Embryonic facial prominence (tissue), 1 donor: Measurements from ENCODE around the gene ULBP1.
"Not testable (repeated sequence)": the region's sequence is repeated elsewhere in the genome, so short reads cannot be mapped to it uniquely, and the experiment has no call there.

Experiments used
- DNase-seq: peaks from one replicate; pipeline ENCODE4 v3.0.0-alpha.2; 2016; ENCODE audit errors: extremely low spot score

Gene ULBP1, protein sequence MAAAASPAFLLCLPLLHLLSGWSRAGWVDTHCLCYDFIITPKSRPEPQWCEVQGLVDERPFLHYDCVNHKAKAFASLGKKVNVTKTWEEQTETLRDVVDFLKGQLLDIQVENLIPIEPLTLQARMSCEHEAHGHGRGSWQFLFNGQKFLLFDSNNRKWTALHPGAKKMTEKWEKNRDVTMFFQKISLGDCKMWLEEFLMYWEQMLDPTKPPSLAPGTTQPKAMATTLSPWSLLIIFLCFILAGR

DNA sequence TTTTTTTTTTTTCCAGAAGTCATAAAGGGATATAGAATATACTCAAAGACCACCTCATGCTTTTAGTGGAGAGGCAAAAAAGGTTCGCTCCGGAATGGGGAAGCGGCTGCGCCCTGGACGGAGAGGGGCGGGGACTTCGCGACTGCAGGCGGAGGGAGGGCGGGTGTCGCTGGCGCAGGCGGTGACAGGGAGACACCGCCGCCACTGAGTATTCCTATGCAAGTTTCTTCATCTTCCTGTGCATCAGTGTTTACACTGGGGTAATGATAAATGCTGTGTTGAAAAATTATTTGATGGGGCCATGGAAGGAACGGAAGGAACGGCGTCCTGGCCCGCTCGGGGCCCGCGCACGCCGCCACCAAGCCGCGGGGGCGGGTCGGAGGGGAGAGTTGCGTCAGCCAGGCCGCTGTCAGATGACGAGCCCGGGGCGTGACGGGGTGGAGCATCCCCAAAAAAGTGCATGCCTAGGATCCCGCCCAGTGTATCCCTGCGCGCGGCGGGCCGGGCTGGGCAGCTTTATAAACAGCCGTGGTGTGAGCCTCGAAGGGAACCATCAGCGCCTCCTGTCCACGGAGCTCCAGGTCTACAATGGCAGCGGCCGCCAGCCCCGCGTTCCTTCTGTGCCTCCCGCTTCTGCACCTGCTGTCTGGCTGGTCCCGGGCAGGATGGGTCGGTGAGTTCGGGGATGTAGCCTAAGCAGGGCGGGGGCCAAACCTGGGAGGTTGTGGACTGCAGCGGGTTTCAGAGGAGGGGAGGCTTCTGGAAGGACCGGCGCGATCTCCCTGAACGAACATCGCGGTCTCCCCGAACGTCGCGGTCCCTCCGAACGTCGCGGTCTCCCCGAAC, at the start of gene ULBP1:
Gene ULBP1, plus strand, starts transcription at position 482 of the 846 bp plus-strand sequence. Its CDS starts 107 bp downstream, at position 589.
- DNase-seq: peak; percentile 37

- DNase-seq: no peak
These were observed 47.5 kb upstream of the ULBP1 start for GRCh38 chr6:149915970-149916865.

- no peak for DNase-seq
These were observed 46.1 kb upstream of the ULBP1 start for GRCh38 chr6:149917679-149918078.

DNA sequence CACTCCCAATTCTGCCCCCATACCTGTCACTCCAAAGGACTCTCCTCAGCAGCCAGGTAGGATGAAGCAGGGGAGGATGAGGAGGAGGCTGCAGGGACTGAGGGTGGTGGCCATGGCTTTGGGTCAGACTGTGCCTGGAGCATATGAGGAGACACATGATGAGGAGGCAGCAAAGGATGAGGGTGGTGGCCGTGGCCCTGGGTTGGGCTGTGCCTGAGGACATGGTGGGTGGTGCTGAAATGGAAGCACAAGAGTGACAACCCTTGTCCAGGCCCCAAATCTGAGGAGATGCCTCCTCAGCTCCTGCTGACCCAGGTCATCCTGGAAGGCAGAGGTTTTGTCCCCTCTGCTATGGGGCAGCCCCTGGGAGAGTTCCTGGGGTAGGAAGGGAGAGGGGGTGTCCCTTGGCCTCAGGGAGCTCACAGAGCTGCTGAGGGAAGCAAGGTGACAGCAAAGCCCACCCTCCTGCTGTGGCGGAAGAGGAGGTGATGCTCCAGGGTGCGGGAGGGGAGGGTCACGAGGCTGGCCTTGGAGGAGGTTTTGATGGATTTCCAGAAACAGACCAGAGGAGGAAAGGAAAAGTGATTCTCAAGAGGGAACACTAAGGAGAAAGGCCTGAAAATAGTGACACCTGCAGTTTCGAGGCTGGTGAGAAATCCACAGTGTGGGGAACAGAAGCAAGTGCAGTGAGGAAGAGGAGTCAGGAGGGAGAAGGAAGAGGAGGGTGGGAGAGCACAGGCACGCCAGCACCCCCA, 45.4 kb upstream of the ULBP1 start:
- DNase-seq: no peak

GRCh38 chr6:149919126-149919833, 44.5 kb upstream of the ULBP1 start:
- not testable (repeated sequence) for DNase-seq

DNA sequence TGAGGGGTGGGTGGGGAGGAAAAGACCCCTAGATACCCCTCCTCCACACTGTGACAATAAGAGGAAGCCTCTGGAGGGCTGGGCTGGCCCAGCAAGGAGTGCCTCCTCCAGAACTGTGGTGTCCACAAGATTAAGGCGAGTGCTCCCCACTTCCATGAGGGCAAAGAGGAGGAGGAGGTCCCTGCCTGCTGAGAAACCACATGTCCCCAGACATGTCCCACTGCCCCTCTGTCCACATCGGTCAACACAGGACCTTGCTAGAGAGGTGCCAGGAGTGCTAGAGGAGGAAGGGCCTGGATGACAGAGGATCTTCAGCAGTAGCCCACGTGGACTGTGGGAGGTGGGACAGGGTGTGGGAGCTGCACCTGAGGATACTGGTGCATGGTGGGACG, 43.9 kb upstream of the ULBP1 start:
- no peak for DNase-seq

GRCh38 chr6:149921361-149921760, 42.4 kb upstream of the ULBP1 start:
- no peak for DNase-seq

DNA sequence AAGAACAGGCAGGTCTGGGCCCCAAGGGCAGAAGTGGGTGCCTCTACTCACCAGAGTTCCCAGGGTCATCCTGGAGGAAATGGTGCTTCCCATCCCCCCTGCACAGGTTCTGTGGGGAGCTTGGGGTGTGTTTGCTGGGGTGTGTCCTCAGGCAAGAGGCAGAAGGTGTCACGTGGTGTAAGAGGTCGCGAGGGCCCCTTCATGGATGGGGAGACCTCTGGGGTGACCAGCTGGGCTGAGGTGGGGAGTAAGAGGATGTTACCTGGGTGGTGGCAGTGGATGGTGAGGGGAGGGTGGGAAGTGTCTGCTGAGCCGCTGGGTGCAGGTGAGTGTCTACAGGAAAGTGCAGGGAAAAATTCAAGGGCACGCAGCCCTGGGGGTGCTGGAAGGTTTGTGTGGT, 41.7 kb upstream of the ULBP1 start:
- not testable (repeated sequence) for DNase-seq

DNA sequence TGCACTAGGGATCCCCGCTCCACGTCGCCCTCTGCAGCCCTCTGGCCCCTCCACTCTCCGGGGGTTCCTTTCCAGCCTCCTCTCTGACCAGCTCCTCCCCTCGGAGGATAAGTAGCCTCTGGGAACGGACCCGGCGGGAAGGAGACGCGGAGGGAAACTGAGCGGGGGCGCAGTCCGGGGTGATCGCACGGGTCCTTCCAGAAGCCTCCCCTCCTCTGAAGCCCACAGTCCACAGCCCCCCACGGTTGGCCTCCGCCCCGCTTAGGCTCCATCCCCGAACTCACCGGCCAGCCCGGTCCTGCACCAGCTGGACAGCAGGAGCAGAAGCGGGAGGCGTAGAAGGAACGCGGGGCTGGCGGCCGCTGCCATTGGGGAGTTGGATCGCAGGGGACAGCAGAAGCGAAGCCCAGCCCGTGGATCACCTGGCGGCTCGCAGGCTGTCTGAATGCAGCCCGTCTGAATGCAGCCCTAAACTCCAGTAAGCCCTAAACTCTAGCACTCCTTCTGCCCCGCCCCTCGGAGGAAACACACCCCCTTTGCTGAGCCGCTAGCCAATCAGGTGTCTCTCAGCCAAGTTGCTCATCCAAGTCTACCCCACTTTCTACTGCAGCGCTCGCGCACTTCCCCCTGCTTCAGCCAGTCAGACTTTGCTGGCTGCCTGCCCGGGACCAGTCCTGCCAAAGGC, 41.0 kb upstream of the ULBP1 start, which contains the start of gene RAET1G:
Gene RAET1G, minus strand, starts transcription at position 480 of the 685 bp plus-strand sequence. Its CDS starts 111 bp downstream, at position 369.
- peak; percentile 83 for DNase-seq

- DNase-seq: no peak
These were observed 40.3 kb upstream of the ULBP1 start for GRCh38 chr6:149923327-149923986.

DNA sequence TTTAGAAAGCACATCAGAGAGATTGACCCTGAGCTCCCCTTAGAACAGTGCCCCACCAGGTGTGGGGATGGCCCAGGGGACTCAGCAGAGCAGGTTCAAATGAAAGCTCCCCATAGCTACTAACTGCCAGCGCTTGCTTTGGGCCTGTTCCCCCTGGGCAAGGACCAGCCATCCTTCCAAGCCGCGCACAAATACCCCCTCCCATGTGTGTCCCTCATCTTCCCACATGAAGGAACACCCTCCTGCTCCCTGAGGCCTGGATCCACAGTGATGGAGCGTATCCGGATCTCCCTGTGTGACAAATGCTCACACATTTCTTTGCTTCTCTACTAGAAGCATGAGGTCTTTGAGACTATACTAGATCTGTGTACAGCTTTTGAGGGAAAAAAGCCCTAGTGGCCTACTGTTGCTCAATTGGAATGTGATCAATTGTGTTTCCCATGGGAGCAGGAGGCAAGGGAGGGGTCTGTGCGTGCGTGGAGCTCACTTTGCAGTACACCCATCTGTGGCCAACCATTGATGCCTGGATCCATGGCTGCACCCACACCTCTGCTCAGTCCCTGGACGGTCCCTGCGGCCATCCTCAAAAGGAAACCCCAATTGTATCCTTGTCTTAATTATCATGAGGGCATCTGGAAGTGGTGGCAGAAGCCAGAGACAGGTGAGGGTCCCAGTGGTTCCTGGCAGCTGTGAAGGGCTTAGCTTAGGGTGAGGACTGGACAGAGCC, 39.4 kb upstream of the ULBP1 start:
- no peak for DNase-seq

DNA sequence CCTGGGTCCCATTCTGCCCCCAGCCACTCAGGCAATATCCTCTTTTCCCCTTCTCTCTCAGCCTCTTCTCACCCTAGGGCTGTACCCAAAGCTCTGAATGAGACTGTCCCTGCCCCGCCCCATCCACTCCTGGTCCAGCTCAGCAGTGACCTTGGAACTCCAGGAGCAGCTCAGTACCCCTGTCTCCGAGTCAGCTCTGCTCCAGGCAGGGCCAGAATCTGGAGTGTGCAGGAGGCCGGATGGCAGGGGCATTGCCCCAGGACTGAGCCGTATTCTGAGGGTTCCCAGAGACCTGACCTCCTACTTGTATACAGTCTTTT, 38.9 kb upstream of the ULBP1 start:
- DNase-seq: no peak

DNA sequence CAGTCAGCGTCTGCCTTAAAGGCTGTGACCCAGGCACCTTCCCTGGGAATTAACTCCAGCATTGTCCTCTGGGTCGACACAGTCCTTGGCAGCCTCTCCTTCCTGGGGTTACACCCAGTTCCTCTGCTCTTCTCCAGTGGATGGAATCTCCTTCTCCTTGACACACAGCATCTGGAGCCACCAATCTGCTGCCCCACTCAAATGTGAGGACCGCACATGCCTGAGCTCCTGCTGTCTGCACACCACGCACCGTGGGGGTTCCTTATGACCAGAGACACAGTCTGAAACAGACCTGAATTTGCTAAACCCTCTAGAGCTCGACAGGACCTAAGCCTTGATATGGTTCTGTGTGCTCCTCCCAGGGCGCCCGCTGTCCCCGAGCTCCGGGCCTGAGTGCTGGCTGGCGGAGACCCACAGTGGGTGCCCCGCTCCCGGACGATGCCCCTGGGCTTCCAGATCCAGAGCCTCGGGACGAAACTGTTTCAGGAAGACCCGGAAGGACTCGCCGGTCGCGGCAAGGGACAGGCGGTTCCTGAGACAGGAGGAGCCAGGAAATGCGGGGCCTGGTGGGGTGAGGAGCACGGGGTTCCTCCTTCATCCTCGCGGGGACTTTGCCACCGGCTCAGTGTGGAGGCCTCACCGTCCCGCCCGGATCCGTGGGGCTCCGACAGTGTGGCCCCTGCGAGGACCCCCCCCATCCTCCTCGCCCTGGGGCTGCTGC, 38.3 kb upstream of the ULBP1 start:
- DNase-seq: no peak

DNA sequence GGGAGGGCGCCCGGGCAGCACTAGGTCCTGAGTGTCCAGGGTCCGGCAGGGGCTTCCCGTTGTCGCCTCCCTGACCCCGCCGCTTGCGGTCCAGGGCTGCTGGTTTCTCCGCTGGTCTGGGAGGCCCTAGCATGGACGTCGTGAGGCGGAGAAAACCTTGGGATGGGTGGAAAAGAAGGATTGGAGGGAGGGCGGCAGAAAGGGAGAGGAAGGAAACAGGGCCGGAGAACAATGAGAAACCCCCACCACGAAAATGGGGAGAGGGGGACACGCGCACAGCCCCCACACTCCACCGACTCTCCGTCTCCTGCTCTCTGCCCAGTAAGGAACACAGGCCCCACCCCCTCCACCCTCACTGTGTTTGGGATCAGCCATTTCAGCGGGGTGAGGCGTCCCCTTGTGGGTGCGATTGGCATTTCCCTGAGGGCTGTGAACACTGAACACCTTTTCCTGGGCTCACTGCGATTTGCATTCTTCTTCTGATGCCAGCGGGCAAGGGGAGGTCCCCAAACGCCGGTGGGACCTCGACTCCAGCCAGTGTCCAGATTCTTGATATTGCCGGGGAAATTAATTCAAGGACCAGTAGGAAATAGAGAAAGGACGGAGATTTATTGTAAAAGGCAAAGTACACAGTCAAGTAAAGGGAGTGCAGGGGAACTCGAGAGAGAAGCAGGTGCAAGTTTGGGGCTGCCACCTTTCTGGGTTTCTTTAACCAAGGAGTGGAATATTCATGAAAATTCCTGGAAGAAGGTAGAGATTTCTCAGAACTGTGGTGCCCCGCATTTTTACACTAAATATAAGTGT, 37.6 kb upstream of the ULBP1 start:
- no peak for DNase-seq

DNA sequence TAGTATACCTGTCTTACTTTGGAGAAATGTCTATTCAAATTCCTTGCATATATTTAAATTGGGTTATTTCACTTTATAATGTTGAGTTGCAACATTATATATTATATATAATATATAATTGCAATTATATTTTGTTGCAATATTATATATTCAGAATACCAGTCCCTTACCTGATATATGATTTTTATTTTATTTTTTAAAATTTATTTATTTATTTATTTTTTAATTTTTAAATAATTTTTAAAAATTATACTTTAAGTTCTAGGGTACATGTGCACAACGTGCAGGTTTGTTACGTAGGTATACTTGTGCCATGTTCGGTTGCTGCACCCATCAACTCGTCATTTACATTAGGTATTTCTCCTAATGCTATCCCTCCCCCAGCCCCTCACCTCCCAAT, 36.7 kb upstream of the ULBP1 start:
- DNase-seq: not testable (repeated sequence)

- DNase-seq: no peak
These were observed 34.3 kb upstream of the ULBP1 start for GRCh38 chr6:149929422-149929821.

GRCh38 chr6:149931501-149931900, 32.2 kb upstream of the ULBP1 start:
- no peak for DNase-seq
